Umbilical cord (tissue), 2 donors: ENCODE measurements around the gene PACS2. TPM values are rescaled to one million over a fixed set of nuclear protein-coding genes. Genes with fewer than 3 reads are reported as not detected.
"Not testable (repeated sequence)": the region's sequence is repeated elsewhere in the genome, so short reads cannot be mapped to it uniquely, and the experiment has no call there.

Experiments
- DNase-seq: peaks from one replicate; pipeline ENCODE4 v3.0.0-alpha.2; 2015; ENCODE audit warnings: low spot score
- total RNA-seq: library from RNA; depleted of rRNA; stranded (reverse); fragments of >200 nt; gene quantifications from one replicate; pipeline ENCODE4 v1.2.3, GENCODE V29; 2014; ENCODE audit warnings: low replicate concordance; ENCODE audit not compliant: insufficient read depth

The PACS2 gene
- 17.8 TPM for total RNA-seq

DNA sequence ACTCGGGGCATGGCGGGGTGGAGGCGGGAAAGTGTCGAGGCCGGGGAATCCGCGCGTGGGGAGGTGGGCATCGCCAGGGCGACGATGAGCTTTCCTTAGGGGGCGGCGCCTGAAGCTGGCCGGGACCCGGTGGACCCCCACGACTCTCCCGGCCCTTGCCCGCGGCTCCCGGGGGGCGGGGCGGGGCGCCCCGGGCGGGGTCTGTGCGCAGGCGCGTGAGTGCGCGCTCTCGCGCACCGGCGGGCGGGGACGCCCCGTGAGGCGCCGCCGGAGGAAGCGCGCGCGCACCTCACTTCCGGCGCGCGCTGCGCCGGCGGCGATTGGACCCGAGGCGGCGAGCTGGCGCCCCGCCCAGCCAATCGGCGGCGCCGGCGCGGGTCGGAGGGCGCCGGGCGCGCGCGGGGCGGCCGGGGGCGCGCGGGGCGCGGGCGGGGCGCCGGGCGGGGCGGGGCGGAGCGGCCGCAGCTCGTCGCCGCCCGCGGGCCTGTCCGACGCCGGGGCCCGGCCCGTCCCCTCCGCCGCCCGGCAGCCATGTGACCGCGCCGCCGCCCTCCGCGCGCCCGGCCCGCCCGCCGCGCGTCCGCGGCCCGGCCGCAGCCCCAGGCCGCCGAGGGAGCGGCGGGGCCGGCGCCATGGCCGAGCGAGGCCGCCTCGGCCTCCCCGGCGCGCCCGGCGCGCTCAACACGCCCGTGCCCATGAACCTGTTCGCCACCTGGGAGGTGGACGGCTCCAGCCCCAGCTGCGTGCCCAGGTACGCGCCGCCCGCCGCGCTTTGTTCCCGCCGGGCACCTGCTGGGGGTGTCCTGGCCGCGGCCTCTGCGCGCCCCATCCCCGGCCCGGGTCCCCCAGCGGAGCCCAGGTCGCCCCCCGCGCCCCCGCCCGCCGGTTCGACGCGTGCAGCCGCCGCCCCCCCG lies at the start of gene PACS2:
PACS2 (plus strand) TSS at position 462 of the 914 bp plus-strand sequence; CDS start at position 633, 171 bp downstream.
- DNase-seq = peak; percentile 84

DNA sequence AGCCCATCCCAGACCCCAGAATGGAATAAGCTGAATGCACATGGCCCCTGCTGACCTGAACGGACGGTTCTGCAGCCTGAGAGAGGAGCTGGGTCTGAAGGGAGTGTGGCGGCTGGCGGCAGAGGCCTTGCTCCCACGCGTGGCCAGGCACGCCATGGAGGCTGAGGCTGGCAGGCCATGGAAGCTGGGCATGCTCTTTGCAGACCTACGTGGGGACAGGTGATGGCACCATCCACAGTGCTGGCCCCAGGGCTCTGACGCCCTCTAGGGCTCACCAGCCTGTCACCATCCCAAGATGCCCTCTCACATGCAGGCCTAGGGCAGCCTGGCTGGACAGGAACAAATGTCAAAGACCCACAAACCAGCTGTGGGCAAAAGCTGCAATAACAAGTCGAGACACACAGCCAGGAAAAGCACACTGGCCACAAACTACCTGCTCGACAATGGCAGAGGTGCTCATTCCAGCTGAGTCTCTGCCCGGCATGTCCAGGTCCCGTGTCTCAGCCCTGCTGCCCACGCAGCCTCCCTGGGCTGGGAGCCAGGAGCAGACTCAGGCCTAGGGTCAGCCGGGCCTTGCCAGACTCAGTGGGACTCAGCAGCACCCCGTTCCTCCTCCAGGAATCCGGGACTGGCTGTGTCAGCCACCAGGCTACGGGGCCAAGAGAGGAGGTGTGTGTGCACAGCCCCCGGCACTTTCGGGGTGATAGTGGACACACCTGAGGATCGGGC lies 46.6 kb upstream of the PACS2 start:
- no peak for DNase-seq

DNA sequence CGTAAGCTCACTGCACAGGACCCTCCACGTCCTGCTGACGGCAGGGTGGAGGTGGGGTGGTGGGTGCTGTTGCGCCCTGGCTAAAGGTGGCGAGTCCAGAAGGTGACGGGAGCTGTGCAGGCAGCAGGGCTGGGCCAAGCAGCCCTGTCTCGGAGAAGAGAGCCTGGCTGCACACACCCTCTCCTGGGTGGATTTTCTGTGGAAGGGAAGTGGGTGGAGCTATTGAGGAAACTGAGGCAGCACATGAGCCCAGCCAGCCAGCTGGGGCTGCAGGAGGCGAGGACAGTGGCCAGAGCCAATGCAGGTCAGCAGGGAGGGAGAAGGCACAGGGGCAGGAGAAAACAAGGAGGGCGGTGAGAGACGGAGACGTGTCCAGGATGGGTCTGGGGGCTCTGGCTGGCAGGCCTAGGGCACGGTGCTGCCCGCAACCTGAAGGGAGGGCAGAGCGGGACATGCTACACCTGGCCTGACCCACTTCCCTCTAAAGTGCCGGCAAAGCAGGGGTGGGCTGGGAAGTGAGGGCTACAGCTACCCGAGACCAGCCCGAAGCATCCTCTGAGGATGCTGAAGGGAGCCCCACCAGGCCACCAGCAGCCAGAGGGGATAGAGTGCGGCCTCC lies 45.7 kb upstream of the PACS2 start:
- DNase-seq = no peak

DNA sequence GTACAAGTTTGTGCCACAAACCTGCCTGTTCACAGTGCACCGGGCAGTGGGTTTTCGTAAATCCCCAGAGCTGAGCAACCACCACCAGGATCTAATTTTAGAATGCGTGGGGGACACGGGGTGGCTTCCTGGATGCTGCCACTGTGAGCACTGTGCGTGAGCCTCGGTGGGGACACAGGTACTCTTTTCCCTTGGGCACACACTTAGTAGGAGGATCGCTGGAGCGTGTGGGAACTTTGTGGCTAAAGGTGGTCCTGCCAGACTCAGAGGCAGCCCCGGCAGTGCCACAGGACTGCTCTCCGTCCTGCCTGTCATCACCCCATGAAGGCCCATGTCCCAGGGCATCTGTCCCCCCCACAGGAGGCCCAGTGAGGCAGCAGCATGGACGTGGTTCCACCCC lies 45.1 kb upstream of the PACS2 start:
- DNase-seq = no peak

DNA sequence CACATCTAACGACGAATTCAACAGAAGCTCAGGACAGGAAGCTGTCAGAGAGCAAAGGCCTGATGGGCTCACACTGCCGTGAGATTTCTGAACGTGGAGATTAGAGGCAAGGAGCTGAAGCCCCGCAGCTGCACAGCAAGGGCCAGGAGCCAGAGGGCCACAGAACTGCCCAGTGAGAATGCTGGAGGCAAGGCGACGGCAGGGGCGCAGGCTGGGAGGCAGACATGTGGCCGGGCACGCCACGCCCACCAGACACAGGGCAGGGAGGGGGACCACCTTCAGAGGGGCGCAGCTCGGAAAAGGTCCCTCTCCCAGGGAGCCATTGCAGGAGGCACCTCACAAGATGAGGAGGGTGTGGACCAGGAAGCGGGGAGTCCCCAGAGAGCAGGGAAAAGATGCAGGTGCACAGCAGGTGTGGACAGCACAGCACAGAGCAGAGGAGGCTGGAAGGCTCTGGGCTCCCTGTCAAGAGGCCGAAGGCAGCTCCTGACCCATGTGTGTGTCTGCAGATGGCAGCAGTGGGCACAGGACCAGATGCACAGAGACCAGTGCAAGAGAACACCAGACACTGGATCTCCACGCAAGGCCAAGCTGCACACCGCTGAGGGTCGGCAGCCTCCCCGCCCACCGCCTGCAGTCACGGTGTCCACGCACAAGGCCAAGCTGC lies 43.2 kb upstream of the PACS2 start:
- no peak for DNase-seq

DNA sequence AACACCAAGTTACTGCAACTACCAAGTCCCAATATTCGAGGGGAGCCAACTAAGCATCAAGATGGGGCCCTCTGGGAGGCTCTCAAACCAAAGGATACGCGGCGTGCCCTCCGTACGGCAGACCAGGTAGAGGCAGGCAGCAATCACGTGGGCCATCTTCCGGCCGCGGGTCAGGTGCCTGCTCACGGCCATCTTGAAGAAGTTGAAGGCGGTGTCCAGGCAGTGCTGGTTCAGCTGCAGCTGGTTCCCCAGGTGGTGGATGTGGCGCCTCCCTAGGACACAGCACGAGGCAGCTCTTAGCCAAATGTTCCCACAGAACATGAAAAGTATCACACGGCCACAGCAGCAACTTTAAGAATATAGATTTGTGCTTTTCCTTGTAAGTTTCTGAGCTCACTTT lies 41.9 kb upstream of the PACS2 start:
- DNase-seq = no peak

DNA sequence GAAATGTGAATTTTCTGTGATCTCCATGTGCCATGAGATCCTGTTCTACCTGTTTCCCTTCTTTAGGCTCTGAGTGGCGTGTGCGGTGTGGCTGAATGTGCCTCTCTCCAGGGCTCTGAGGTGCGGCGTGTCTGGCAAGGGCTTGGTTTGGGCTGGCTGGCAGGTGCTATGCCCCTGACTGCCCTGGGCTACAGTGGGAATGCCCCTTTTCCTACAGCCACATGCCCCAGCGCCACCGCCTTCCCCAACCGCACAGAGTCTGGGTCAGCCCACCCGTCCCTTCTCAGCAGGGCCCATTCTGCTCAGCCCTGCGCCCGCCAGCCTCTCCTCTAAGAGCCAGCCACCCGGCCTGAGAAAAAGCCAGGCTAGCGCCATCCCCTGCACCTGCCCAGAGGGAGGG lies 41.5 kb upstream of the PACS2 start:
- DNase-seq = peak; percentile 27

DNA sequence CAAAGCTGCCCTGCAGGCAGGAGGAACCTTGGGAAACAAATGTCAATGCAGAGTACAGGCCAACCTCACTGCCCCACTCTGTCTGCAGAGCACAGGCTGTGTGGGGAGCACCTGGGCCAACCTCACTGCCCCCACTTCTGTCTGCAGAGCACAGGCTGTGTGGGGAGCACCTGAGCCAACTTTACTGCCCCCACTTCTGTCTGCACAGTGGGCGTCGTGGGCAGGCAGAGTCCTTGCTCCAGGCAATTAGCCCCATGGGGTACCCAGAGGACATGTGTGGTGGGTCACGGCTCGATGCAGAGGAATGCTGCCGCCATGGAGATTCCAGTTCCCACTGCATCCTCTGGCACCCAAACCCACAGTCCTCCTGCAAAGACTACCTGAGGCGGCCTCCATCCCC lies 39.9 kb upstream of the PACS2 start:
- DNase-seq = no peak

DNA sequence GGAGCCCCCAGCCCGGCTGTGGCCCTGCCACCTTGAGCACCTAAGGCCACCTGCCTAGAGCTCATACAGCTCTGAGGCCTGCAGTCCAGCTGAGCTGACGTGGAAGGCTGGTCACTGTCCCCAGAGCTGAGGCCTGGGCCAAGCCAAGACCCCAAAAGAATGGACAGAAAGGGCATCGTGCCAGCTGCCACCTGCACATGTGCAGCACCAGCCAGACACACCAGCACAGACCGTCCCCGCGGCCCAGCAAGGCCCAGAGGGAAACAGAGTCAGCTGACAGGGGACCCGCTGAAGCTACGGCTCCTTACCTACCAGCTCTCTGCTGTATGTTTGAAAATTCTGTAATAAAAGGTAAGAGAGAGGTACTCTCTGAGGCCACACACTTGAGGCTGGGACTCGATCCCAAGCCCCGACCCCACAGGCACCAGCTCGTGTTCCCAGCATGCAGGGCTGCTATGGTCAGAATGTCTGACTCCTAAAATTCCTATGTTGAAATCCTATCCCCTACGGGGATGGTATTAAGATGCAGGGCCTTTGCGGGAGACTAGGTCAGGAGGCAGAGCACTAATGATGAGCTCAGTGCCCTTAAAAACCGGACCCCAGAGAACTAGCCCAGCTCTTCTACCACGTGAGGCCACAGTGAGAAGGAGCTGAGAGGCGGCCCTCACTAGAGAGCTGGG lies 39.1 kb upstream of the PACS2 start:
- peak; percentile 49 for DNase-seq

DNA sequence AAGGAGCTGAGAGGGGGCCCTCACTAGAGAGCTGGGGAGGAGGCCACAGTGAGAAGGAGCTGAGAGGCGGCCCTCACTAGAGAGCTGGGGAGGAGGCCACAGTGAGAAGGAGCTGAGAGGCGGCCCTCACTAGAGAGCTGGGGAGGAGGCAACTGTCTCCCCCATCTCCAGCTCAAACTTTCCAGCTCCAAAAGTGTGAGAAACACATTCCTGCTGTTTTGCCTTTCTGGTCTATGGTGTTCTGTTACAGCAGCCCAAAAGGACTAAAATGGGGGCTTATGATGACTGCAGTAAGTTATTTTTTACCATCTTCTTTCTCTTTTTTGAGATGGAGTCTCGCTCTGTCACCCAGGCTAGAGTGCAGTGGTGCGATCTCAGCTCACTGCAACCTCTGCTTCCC lies 37.1 kb upstream of the PACS2 start:
- DNase-seq = not testable (repeated sequence)

DNA sequence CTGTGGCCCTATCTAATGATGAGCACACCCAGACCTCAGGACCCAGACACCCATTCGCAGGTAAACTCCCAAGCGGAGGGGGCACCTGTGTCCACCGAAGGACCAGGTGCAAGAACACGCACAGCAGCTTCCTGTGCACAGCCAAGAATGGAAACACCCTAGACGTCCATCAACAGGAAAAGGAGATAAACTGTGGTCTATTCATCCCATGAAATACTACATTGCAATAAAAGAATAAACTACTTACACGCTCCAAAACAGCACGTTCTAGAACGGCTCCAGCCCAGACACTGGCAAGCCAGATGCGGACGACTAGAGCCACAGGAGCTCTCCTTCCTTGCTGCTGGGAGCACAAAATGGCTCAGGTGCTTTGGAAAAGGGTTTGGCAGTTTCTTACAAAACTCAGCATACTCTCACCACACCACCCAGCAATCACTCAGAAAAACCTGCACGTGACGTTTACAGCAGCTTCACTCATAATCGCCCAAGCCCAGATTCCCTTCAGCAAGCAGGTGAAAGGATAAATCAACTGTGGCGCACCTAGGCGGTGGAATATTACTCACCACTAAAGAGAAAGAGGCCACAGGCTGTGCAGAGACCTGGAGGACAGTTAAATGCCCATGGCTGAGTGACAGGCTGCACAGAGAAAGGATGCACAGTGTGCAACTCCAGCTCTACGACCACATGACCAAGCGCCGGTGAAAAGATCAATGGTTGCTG lies 34.7 kb upstream of the PACS2 start:
- no peak for DNase-seq

DNA sequence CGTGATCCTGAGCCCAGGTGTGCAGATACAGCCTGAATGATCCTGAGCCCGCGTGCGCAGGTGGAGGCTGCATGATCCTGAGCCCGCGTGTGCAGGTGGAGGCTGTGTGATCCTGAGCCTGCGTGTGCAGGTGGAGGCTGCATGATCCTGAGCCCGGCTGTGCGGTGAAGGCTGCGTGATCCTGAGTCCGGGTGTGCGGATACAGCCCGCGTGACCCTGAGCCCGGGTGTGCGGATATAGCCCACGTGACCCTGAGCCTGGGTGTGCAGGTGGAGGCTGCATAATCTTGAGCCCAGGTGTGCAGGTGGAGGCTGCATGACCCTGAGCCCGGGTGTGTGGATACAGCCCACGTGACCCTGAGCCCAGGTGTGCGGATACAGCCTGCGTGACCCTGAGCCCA lies 34.0 kb upstream of the PACS2 start:
- DNase-seq = no peak

DNA sequence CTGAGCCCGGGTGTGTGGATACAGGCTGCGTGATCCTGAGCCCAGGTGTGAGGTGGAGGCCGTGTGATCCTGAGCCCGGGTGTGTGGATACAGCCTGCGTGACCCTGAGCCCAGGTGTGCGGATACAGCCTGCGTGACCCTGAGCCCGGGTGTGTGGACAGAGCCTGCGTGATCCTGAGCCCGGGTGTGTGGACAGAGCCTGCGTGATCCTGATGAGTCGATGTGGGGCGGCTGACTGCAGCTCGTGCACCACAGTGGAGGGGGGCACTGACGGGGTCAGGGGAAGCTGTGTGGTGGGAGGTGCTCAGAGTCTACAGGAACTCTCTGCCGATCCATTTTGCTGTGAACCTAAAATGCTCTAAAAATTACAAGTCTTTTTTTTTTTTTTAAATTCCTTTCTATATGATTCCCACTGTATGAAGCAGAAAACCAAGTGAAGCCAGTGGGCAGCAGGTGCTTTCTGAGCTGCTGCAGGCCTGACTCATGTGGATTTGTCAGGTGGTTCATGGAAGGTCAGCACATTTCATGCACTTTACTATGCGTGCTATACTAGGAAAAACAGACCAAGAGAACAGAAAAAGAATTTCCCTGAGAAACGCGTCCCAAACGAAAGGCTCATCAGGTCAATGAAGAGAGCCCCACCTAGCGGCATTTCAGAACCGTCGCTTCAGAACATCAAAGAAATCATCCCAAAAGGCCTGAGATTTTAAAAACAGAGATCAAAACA lies 33.0 kb upstream of the PACS2 start:
- DNase-seq = peak; percentile 81

DNA sequence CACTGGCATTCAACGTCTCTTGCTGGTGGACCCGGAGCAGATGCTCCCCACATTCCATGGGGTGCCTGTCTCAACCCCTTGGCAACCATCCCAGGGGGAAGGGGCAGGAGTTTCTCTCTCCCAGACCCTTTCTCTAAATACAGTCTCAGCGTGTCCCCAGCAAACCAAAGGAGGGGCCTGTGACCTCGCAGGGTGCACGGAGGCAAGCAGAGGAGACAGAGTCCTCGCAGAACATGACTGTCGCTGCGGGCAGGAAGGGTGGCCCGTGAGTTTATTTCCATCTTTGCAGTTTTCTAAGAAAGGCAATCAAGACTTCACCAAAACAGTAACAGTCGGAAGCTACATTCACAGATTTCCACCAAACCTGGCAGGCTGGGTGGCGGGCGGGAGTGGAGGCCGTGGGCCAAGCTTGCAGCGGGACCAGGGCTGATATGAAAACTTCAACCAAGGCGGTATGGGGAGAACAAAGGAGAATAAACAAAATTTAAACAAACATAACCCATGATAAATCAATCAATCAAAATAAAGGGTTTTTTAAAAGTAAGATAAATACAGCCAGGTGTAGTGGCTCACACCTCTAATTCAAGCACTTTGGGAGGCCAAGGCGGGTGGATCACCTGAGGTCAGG lies 32.3 kb upstream of the PACS2 start:
- DNase-seq = no peak

DNA sequence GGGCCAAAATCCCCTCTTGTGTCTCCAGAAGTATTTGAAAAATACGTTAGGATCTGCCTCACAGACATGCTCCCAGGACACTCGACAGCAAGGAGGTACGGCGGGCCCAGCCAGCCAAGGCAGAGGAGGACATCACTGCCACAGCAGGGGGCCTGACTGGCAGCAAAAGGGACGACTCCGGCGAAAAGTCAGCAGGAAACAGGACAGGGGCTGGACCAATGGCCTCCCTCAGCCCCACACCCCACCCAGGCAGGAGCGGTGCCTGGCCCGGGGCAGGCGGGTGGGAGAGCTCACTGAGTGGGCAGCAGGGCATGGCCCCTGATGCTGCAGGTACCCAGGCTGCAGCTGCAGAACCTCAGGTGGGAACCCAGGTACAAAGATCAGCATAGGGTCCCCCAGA lies 31.5 kb upstream of the PACS2 start:
- no peak for DNase-seq

DNA sequence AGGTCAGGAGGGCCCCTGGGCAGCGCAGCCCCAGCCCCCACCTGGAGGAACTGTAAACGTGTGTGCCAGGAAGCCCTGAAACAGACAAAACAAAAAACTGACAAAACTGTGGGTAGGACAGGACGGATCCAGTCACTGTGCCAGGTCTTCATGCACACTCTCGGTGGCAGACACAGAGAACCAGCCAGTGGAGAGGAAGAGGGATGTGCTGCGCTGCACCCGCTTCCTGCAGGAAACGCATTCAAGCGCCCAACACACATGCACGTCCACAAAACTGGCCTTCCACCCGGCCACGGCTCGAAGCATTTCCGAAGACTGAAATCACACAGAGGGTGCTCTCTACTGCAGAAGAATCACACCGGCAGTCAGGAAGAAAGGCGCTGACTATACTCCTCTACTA lies 30.6 kb upstream of the PACS2 start:
- DNase-seq = no peak

DNA sequence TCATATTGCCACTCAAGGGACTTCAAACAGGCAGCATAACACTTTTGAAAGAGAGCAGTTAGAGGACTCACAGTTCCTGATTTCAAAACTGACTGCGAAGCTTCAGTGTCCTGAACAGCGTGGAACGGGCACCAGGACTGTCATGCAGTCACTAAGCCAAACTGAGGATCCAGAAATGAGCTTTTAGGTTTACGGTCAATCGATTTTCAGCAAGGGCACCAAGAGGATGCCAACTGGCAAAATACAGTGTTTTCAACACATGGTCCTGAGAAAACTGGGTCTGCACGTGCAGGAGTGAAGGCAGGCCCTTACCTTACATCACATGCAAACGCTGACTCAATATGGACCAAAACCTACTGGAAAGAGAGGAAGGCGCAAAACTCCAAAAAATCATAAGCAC lies 29.4 kb upstream of the PACS2 start:
- no peak for DNase-seq

DNA sequence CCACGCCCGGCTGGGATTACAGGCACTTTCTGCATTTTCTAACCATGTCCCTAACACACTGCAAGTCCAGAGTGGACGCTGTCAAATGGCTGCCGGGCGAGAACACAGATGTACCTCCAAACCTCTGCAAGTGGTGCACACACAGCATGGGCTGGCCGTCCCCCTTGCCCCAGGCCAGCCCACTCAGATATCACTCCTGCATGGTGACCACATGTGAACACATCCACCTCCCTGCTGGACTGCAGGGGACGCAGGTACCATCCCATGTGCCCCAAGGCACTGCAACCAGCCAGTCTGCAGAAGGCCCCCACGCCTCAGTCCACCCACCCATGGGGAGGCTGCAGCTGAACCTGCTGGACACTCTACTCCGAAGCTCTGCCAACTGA lies 27.8 kb upstream of the PACS2 start:
- no peak for DNase-seq
